22Rv1 (cell line): ENCODE results near the gene SLIT1.

Experiments used
- CTCF ChIP-seq: fragments of 450-650 bp; IDR thresholded peaks from 2 replicates; pipeline ENCODE4 v1.5.1; 2017; ENCODE audit warnings: mild to moderate bottlenecking
- ZFX ChIP-seq: fragments of 450-650 bp; IDR thresholded peaks from 2 replicates; pipeline ENCODE4 v1.6.1; 2017; ENCODE audit warnings: antibody characterized with exemption, borderline replicate concordance

- TF ChIP-seq CTCF = no peak
- no peak for TF ChIP-seq ZFX
These were observed 102.4 kb downstream of the SLIT1 start for GRCh38 chr10:97083228-97083829.
